Activated naive CD4-positive, alpha-beta T cell treated with Interleukin-2 at 50 U/mL for 16 hours (primary cell): Measurements from ENCODE around the gene POLA2.
"Not testable (repeated sequence)": the region's sequence is repeated elsewhere in the genome, so short reads cannot be mapped to it uniquely, and the experiment has no call there.

Experiments
- DNase-seq: peaks from one replicate; pipeline ENCODE4 v3.0.0-alpha.2; 2020

Gene POLA2

GRCh38 chr11:65242389-65242788 is 19.4 kb upstream of the POLA2 start:
- DNase-seq, result no peak

- no peak for DNase-seq
These were observed 18.0 kb upstream of the POLA2 start for GRCh38 chr11:65243797-65244196.

GRCh38 chr11:65245046-65245445 is 16.7 kb upstream of the POLA2 start:
- DNase-seq, result not testable (repeated sequence)

DNA sequence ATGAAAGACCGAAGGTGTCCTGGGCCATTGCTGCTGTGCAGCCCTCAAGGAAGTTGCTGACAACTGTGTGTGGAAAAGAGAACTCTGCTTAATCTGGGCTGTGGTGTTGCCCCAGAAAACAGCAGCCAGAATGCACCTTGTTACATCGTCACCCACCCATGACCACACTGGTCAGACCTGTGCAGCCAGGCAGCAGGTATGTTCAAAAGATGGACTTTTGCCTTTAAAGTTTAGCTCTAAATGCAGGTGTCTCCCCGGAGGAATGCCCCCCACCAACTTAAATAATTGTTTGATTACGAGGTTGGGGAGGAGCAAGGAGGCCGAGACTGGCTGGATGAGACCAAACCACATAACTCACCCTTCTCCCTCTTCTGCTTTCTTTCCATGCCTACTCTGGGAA is 15.3 kb upstream of the POLA2 start:
- DNase-seq, result no peak

GRCh38 chr11:65248184-65248710 is 13.5 kb upstream of the POLA2 start:
- DNase-seq, result not testable (repeated sequence)

- DNase-seq, result no peak
These were observed 10.3 kb upstream of the POLA2 start for GRCh38 chr11:65251476-65251875.

GRCh38 chr11:65254724-65255123 is 7.0 kb upstream of the POLA2 start:
- no peak for DNase-seq

DNA sequence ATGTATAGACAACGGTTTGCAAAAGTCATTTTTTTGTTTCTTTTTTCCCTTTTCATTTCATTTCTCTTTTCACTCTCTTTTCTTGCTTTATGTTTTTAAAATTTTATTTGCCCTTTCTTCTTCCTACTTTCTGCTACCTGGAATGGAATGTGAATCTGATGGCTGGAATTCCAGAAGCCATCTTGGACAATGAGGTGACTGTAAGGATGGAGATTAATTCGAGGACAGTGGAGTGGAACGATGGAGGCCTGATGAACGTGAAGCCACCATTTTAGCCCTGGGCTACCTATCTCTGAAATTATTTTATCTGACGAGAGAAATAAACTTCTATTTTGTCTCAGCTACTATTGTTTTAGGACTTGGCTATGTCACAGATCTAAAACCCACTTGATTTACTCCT is 2.8 kb upstream of the POLA2 start:
- no peak for DNase-seq

DNA sequence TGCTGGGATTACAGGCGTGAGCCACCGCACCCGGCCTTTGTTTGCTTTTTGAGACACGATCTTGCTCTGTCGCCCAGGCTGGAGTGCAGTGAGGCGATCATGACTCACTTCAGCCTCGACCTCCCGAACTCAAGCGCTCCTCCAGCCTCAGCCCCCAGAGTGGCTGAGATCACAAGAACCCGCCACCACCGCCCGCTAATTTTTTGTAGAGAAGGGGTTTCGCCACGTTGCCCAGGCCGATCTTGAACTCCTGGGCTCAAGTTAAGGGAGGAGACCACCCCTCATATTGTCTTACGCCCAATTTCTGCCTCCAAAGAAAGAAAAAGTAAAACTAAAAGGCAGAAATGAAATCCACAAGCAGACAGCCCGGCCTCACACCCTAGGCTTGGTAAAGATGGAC is 1.5 kb upstream of the POLA2 start:
- no peak for DNase-seq

DNA sequence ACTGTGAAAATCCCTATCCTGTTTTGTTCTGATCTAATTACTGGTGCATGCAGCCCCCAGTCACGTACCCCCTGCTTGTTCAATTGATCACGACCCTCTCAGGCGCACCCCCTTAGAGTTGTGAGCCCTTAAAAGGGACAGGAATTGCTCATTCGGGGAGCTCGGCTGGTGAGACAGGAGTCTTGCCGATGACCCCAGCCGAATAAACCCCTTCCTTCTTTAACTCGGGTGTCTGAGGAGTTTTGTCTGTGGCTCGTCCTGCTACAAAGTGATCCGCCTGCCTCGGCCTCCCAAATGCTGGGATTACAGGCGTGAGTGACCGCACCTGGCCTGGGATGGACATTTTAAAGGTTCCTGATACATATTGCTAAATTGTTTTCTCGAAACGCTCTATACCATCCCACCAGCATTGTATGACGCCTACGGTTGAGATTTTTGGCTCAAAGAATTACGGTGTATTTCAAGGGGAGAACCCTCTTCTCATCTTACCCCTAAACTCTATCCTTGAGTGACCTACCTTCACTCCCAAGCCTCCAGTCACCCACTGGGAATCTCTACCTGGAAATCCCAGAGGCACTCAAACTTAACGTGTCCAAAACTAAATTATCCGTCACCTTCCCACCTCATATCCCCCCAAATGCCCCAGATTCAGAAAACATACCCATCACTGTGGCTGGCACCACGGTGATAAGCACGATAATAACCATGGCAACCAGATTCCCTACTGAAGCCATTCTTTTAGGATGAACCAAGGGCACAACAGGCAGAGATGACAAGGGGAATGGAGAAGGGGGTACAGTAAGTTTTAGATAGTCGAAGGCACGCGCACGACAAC is 789 bp upstream of the POLA2 start:
- DNase-seq, result no peak

DNA sequence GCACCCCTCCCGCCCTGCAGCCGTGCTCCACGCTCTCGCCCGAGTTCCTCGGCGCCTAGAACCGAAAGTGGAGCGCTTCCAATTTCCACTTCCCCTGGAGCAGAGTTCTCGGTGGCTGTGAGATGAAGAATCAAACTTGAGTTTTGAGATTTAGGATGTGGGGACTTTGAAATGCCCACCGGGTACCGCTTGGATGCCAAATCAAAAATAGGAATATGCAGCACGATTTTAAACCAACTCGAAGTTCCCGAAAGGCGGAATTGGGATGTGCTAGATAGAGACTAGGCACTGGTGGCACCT is 569 bp downstream of the POLA2 start:
- no peak for DNase-seq

DNA sequence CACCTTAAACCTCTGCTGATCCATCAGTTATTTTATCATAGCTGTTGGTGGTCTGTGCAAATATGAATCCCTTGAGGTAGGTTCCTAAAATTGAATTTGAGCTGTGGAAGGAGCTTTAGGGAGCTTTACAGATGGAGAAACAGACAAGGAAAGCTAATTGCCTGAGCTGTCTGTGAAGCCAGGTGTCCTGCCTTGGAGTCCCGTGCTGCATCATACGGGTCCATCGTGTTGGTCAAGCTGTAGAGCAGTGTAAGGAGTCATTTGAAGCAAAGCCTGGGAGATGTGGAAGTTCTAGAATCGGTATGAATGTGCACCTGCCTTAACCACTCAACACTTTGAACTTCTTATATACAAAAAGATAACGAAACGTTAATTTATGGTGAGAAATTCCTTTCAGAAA is 1.0 kb downstream of the POLA2 start:
- no peak for DNase-seq

GRCh38 chr11:65264747-65265146 is 3.0 kb downstream of the POLA2 start:
- not testable (repeated sequence) for DNase-seq

DNA sequence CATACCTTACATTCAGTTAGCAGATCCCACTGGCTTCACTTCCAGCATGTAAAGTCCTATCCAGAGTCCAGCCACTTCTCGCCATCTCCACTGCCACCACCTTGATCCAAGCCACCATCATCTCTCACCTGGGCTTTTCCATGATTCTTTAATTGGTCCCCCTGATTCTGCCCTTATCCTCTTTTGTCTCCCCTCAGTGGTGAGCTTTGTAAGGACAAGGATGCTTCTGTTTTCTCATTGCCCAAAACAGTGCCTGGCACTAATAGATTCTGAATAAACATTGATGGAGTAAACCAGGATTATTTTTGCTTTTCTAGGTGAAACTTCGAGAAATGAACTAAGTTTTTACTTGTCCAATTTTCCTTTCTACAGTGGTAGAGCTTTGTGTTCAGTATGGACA is 4.4 kb downstream of the POLA2 start:
- DNase-seq, result no peak

DNA sequence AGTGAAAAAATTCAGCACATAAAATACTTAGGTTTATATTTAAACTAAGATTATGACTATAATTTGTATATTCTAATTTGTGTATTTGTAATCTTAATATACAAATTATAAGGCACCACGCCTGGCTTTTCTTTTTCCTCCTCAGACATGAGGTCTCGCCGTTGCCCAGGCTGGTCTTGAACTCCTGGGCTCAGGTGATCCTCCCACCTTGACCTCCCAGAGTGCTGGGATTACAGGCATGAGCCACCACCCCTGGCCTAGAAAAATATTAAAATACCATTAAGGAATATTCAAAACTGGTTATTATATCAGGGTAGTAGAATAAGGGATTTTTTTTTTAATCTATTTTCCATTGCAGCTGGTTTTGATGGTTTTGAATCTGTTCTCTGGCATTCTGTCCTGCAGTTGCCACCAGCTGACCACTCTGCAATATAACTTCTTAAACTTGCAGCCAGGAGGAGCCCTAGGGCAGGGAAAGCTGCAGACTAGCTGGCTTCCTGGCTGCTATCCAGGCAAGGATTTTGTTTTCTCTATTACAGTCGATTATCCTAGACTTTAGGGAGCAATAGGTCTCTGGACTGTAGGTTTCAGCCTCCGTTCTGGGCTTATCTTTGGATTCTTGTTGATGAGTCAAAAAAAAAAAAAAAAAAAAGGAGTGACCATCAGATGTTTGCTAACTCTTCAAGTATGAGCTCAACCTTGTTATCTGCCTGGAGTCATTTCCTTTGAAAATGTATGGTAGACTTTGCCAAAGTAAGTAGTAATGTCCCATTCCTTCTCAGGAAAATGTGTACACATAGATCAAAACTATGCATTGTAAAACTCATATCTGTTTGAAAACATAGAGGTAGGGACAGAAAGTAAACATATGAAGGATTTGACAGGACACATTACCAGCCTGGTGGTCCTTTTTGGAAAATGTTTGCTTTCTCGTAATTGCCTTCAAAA is 13.2 kb downstream of the POLA2 start:
- peak; percentile 25 for DNase-seq

- DNase-seq, result no peak
These were observed 14.1 kb downstream of the POLA2 start for GRCh38 chr11:65275906-65276305.

DNA sequence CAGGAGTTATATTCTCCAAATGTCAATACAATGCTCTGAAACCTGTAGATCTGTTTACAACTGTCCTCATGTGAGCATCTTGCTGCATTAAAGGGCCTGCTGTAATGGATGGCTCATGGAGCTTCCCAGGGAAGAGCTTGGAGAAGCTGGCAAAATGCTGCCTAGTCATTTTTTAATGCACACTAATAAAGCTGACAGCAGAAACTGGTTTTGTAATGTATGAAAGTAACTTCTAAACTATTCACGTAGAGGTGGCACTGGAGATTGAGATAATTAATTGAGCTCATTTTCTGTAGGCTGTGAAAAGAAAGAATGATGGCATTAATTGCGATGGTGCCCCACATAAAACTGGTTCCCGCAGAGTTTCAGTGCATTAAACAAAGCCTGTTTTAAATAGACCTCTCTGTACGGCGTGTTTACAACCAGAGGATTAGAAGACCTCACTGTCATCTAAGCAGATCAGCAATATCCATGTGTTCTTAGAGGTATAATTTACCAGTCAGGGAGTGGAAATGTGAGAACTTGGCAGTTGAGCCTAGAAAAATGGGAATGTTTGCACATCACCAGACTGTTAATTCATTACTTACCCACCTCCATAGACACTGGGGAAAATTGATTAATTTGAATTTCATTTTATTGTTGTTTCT is 16.0 kb downstream of the POLA2 start:
- DNase-seq, result no peak

- no peak for DNase-seq
These were observed 16.6 kb downstream of the POLA2 start for GRCh38 chr11:65278356-65278755.

DNA sequence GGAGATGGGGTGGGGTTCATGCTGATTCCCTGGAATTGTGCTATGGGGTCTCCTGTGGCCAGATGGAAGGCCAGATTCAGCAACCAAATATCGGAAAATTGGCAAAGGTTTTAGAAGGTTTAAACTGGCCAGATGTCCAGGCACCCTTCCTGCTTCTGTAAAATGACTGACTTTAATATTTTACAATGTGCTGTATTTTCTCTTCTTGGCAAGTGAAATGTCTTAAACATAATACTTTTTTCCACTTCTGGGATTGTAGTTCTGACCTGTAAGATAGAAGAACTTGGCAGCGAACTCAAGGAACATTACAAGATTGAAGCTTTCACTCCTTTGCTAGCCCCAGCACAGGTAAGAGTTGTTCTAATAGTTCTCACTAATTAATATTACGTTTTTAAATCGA is 17.5 kb downstream of the POLA2 start:
- no peak for DNase-seq

DNA sequence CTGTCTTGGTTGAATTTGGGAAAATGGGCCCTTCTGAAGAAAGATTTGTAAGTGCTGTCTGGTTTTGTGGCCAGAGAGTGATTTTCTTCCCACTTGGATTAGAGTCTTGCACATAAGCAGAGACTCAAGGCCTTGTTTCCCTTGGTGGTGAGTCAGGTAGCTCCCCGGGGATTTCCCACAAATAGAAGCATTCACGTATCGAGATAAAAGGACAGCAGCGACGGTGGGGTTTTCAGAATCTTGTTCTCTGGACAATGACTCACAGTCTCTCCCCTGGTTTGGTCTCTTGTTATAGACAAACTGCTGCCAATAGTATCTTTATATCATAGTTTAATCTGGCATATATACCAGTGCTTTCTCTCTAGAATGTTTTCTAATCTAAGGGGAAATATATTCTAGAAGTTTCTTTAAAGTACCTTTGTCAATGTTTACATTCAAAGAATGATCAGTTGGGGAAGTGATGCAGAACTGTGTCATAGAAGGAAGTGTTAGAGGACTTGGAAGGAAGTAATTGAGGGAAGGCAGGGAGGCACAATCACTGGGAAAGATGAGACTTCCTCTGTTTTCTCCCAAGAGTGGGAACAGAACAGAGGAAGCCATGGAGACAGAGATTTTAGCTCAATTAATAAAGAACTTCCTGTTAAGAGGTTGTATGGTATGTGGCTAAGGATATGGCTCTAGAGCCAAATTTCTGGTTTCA is 18.1 kb downstream of the POLA2 start:
- peak; percentile 61 for DNase-seq

DNA sequence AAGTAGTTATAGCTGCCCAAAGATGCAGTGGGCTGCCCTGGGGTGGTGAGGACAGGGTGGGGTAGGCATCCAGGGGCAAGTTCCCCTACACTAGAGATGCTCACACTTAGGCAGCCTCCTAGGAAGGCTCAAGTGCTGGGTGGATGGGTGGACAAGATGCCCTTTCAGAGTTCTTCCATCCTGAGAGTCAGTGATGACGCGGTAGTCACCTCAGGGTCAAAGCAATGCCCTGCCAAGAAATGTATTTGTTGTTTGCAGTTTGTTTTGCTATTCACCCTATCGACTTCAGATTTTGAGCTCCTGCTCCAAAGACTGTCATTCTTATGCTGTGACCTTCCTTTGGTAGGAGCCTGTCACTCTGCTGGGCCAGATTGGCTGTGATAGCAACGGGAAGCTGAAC is 18.9 kb downstream of the POLA2 start:
- no peak for DNase-seq

DNA sequence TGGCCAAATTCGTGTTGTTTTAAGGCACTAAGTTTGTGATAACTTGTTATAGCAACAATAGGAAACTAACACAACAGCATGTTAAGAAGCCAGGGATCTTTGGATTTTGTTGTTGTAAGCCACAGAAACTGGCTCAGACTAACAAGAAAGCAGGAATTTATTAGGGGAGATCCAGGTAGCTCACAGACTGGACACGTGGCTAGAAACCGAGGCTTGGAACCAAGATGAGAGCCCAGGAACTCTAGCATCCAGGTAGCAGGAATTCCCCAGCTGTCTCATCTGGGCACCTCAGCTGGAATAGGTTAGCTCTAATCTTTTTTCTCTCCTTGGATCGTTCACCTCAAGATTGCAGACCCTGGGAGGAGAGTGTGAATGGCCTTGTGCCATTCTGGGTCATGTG is 24.9 kb downstream of the POLA2 start:
- no peak for DNase-seq

- no peak for DNase-seq
These were observed 25.8 kb downstream of the POLA2 start for GRCh38 chr11:65287601-65288000.
